NCI-H1092 (cell line): Measurements from ENCODE around the gene CD244.

Experiments
- DNase-seq: peaks from one replicate; lab custom pipeline; 2025; lab: John Stamatoyannopoulos, UW

The CD244 gene

DNA sequence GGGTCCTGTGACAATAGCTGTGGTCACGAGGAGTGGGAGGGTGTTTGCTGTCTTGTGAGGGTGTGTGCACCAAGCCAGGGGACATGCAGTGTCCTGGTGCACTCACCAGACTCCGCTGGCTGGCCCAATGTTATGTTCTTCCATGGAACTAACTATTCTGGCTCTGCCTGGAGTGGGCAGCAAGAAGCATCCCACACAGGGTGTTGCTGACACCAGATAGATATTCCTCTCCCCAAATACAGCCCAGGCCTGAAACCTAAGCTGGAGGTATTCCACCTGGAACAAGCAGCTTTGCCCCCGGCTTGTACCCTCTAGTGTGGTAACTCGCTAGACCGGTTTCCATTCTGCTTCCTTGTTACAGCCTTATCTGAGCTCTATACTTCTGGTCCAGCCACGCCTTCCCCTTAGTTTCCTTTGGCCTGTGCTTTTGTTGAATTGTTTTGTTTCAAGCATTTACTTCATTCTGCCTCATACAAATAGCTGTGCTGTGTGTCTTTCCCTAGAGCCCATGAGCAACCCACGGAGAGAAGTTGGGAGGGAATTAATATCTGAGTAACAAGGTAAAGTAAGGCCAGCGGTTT is 81.4 kb downstream of the CD244 start:
- DNase-seq, result no peak

DNA sequence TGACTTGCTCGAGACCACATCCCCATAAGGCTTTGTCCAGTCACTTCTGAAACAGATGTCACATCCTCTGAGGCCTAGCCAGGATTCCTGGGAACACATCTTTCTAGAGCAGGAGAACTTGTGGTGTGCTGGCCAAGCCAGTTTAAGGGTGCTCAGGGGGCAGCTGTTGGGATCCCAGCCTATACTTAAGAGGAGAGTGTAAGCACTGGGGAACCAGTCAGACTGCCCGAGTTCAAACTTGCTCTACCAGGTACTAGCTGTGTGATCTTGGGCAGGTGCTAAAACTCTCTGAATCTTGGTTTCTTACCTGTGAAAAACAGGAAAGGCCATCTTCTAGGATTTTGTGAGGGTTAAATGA is 82.3 kb downstream of the CD244 start:
- DNase-seq, result no peak
